Trophoblast cell (in vitro differentiated cells and primary cell): ENCODE data around the gene KCNK6.

Experiments used
- DNase-seq, 2 donors: peaks; one replicate each; pipeline ENCODE4 v3.0.0-alpha.2; 2016
- H2AFZ ChIP-seq: 2 replicates; pipeline ENCODE4 v1.6.1; 2013; ENCODE audit warnings: low read length, moderate library complexity, mild to moderate bottlenecking; ENCODE audit not compliant: insufficient read depth, poor library complexity
- H2AK5ac ChIP-seq: 2 replicates; pipeline ENCODE4 v1.6.1; 2013; ENCODE audit warnings: mild to moderate bottlenecking, low read length
- H2BK120ac ChIP-seq: 2 replicates; pipeline ENCODE4 v1.6.1; 2013; ENCODE audit warnings: low read length, mild to moderate bottlenecking, moderate library complexity; ENCODE audit not compliant: insufficient read depth, poor library complexity
- H2BK12ac ChIP-seq: 2 replicates; pipeline ENCODE4 v1.6.1; 2013; ENCODE audit warnings: mild to moderate bottlenecking, low read length, moderate library complexity
- H2BK5ac ChIP-seq: 2 replicates; pipeline ENCODE4 v1.6.1; 2013; ENCODE audit warnings: low read length, low read depth, moderate library complexity, mild to moderate bottlenecking; ENCODE audit not compliant: poor library complexity
- H3K14ac ChIP-seq: 2 replicates; pipeline ENCODE4 v1.6.1; 2013; ENCODE audit warnings: mild to moderate bottlenecking, low read length
- H3K18ac ChIP-seq: 2 replicates; pipeline ENCODE4 v1.6.1; 2013; ENCODE audit warnings: mild to moderate bottlenecking, low read length
- H3K23ac ChIP-seq: 2 replicates; pipeline ENCODE4 v1.6.1; 2013; ENCODE audit warnings: low read length
- H3K27ac ChIP-seq: 2 replicates; pipeline ENCODE4 v1.5.1; 2013; ENCODE audit warnings: low read depth, mild to moderate bottlenecking, inconsistent platforms, low read length, moderate library complexity
- H3K27me3 ChIP-seq: 2 replicates; pipeline ENCODE4 v1.6.1; 2013; ENCODE audit warnings: inconsistent platforms, mild to moderate bottlenecking, low read length, moderate library complexity; ENCODE audit not compliant: insufficient read depth
- H3K36me3 ChIP-seq, 2 experiments: 1 replicate in 1 of 2; 2 replicates in 1 of 2; pipeline ENCODE4 v1.6.1; 2013; ENCODE audit warnings: low read length in 2 of 2, mild to moderate bottlenecking in 2 of 2, moderate library complexity in 1 of 2; ENCODE audit not compliant: insufficient read depth in 2 of 2, control insufficient read depth in 1 of 2
- H3K4ac ChIP-seq: 2 replicates; pipeline ENCODE4 v1.6.1; 2013; ENCODE audit warnings: low read depth, mild to moderate bottlenecking, low read length, moderate library complexity
- H3K4me1 ChIP-seq, 2 experiments: 1 replicate in 1 of 2; 2 replicates in 1 of 2; pipeline ENCODE4 v1.6.1; 2013; ENCODE audit warnings: low read length in 2 of 2, mild to moderate bottlenecking in 2 of 2, moderate library complexity in 1 of 2; ENCODE audit not compliant: insufficient read depth in 2 of 2, control insufficient read depth in 1 of 2
- H3K4me2 ChIP-seq: 2 replicates; pipeline ENCODE4 v1.6.1; 2013; ENCODE audit warnings: inconsistent platforms, mild to moderate bottlenecking, low read length, moderate library complexity
- H3K4me3 ChIP-seq: 2 replicates; pipeline ENCODE4 v1.5.1; 2013; ENCODE audit warnings: mild to moderate bottlenecking, low read depth, low read length, inconsistent platforms
- H3K79me1 ChIP-seq: one replicate; pipeline ENCODE4 v1.6.1; 2013; ENCODE audit warnings: low read length
- H3K79me2 ChIP-seq: 2 replicates; pipeline ENCODE4 v1.6.1; 2013; ENCODE audit warnings: low read length, mild to moderate bottlenecking; ENCODE audit not compliant: control insufficient read depth, insufficient read depth, poor library complexity
- H3K9ac ChIP-seq: 2 replicates; pipeline ENCODE4 v1.6.1; 2013; ENCODE audit warnings: mild to moderate bottlenecking, low read length
- H3K9me3 ChIP-seq: 2 replicates; pipeline ENCODE4 v1.6.1; 2013; ENCODE audit warnings: low read depth, mild to moderate bottlenecking, control low read depth, inconsistent platforms, low read length; ENCODE audit not compliant: insufficient read depth
- H4K12ac ChIP-seq: 2 replicates; pipeline ENCODE4 v1.6.1; 2013; ENCODE audit warnings: low read depth, mild to moderate bottlenecking, low read length, moderate library complexity
- H4K8ac ChIP-seq: 2 replicates; pipeline ENCODE4 v1.6.1; 2013; ENCODE audit warnings: low read depth, mild to moderate bottlenecking, low read length, moderate library complexity
- H4K91ac ChIP-seq: one replicate; pipeline ENCODE4 v1.6.1; 2013; ENCODE audit warnings: low read depth, mild to moderate bottlenecking, low read length, moderate library complexity
- WGBS: extraction: QIAGEN DNeasy Blood & Tissue Kit; methylation state at CpG from one replicate; pipeline ENCODE4 v1.1.7; 2013; ENCODE audit warnings: missing lambda C conversion rate; ENCODE audit not compliant: insufficient read length, insufficient coverage; ENCODE audit errors: extremely low coverage; 5-methylcytosine and 5-hydroxymethylcytosine counted together

The KCNK6 gene

DNA sequence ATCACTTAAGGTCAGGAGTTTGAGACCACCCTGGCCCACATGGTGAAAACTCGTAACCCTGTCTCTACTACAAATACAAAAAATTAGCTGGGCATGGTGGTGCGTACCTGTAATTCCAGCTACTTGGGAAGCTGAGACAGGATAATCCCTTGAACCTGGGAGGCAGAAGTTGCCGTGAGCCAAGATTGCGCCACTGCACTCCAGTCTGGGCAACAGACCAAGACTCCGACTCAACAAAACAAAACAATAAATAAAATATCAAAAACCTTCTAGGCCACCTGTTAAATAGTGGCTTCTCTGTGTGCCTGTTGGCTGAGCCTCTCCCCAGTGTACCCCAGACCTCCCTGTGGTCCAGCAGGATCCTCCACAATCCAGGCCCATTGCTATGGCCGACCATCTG, 51.4 kb downstream of the KCNK6 start:
- Histone ChIP-seq H3K4me1 (peaks cover 6 to 8% of the 10 kb centered on the region in 2 experiments), H4K91ac (no peak overlapping the region), H2BK120ac (no peak overlapping the region), H3K9ac (no peak overlapping the region), H3K27me3 (no peaks in the 10 kb centered on the region), H2BK12ac (no peak overlapping the region), H2AK5ac (no peak overlapping the region), H3K36me3 (peaks cover under 1% of the 10 kb centered on the region in 2 experiments), H3K14ac (no peak overlapping the region), H2AFZ (no peak overlapping the region), H3K4me3 (no peak overlapping the region), H4K8ac (no peak overlapping the region), H3K27ac (no peak overlapping the region), H3K9me3 (no peaks in the 10 kb centered on the region), H3K4me2 (no peak overlapping the region), H3K4ac (no peak overlapping the region), H4K12ac (no peak overlapping the region), H2BK5ac (no peak overlapping the region), H3K18ac (no peak overlapping the region), H3K79me2 (peaks cover 12% of the 10 kb centered on the region), H3K23ac (no peak overlapping the region), H3K79me1 (peaks cover 8% of the 10 kb centered on the region)
- WGBS, result no CpG with 5 or more reads among the region's 6 CpGs
- no peak for DNase-seq

DNA sequence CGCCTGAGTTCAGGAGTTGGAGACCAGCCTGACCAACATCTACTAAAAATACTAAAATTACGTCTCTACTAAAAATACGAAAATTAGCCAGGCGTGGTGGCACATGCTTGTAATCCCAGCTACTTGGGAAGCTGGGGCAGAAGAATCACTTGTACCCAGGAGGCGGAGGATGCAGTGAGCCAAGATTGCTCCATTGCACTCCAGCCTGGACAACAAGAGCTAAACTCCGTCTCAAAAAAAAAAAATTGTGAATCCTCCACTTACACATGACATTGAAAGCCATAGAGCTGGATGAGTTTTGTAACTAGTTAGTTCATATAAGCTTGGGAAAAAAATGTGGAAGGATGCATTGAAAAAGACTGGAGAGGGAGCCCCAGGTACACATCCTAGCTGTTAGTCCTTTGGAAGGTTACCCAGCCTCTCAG, 54.3 kb downstream of the KCNK6 start:
- Histone ChIP-seq H3K23ac (no peak overlapping the region), H2BK12ac (no peak overlapping the region), H3K4me3 (no peak overlapping the region), H2BK120ac (peak overlapping the region; percentile 46), H2BK5ac (no peak overlapping the region), H3K27me3 (no peaks in the 10 kb centered on the region), H3K9me3 (no peaks in the 10 kb centered on the region), H3K79me1 (peaks cover 8% of the 10 kb centered on the region), H3K27ac (peak overlapping the region; percentile 27), H4K91ac (peak overlapping the region; percentile 42), H2AK5ac (no peak overlapping the region), H3K9ac (peak overlapping the region; percentile 20), H3K79me2 (peaks cover 12% of the 10 kb centered on the region), H3K4me1 (peaks cover 6 to 15% of the 10 kb centered on the region in 2 experiments), H3K36me3 (peaks cover 10 to 11% of the 10 kb centered on the region in 2 experiments), H3K4me2 (peak overlapping the region; percentile 71), H3K14ac (no peak overlapping the region), H3K18ac (no peak overlapping the region), H4K12ac (no peak overlapping the region), H4K8ac (peak overlapping the region; percentile 84), H2AFZ (peak overlapping the region; percentile 59), H3K4ac (no peak overlapping the region)
- no peak for DNase-seq
- no CpG with 5 or more reads among the region's 6 CpGs for WGBS

DNA sequence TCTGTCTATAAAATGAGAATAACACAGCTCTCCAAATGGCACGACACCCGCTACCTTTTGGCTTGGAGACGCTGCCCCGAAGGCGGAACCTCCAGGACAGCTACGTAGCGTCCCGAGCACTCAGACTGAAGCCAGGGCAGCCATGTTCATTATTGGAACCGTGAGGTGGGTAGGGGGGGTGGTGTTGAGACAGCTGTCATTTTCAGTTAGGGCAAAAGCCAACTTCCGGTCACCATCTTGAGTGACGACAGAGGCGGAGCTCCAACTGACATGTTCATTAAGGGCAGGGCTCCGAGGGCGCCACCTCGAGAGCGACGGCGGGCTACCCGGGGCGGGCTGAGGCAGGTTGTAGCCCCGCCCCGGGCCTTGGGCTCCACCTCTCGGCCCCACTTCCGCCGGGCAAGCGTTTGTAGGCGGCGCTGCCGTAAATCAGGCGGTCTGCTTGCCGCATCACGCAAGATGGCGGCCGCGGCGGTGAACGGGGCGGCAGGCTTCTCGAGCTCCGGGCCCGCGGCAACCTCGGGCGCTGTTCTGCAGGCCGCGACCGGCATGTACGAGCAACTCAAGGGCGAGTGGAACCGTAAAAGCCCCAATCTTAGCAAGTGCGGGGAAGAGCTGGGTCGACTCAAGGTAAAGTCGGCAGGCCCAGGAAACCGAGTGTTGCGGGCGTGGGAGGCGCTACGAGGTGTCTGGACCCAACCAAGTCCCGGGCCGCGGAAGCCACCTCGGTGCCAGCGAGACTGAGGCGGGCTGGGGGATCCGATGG, 54.9 kb downstream of the KCNK6 start, which contains the start of gene PSMD8:
PSMD8 (plus strand) TSS at position 240 of the 766 bp plus-strand sequence; CDS start at position 271, 31 bp downstream.
- DNase-seq, result peak; percentile 100
- H2AK5ac ChIP-seq, result peak within 1 kb of the TSS; percentile 45
- H2BK120ac ChIP-seq, result peak within 1 kb of the TSS; percentile 74
- peak within 1 kb of the TSS; percentile 16 for H2BK12ac ChIP-seq
- H3K36me3 ChIP-seq, result peaks cover 15 to 17% of the 10 kb centered on the region in 2 experiments
- peak within 1 kb of the TSS; percentile 94 for H4K8ac ChIP-seq
- H3K4me1 ChIP-seq, result peaks cover 6 to 15% of the 10 kb centered on the region in 2 experiments
- H4K91ac ChIP-seq, result peak within 1 kb of the TSS; percentile 90
- peak within 1 kb of the TSS; percentile 63 for H3K27ac ChIP-seq
- no peaks in the 10 kb centered on the region for H3K9me3 ChIP-seq
- H2BK5ac ChIP-seq, result peak within 1 kb of the TSS; percentile 88
- H3K4ac ChIP-seq, result peak within 1 kb of the TSS; percentile 66
- H3K79me2 ChIP-seq, result peaks cover 12% of the 10 kb centered on the region
- H3K9ac ChIP-seq, result peak within 1 kb of the TSS; percentile 92
- H3K27me3 ChIP-seq, result no peaks in the 10 kb centered on the region
- WGBS, result no CpG with 5 or more reads among the region's 65 CpGs
- H3K4me2 ChIP-seq, result peak within 1 kb of the TSS; percentile 73
- peaks cover 8% of the 10 kb centered on the region for H3K79me1 ChIP-seq
- peak within 1 kb of the TSS; percentile 97 for H3K4me3 ChIP-seq
- H3K23ac ChIP-seq, result no peak within 1 kb of the TSS
- peak within 1 kb of the TSS; percentile 93 for H3K14ac ChIP-seq
- H3K18ac ChIP-seq, result peak within 1 kb of the TSS; percentile 92
- peak within 1 kb of the TSS; percentile 72 for H2AFZ ChIP-seq
- peak within 1 kb of the TSS; percentile 84 for H4K12ac ChIP-seq

DNA sequence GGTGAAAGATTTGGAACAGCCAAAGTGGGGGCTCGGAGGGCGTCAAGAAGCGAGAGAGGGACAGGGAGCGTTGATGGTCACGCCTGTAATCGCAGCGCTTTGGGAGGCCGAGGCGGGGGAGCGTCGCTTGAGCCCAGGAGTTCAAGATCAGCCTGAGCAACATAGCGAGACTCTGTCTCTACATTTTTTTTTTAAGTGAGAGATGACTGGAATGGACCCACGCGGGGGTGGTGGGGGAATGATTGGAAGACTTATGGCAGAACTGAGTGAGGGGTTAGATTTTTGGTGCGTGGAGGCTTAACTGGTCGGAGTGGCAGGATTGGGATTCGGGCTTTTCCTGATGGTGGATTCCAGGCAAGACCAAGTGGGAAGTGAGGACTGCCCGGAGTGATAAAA, 55.5 kb downstream of the KCNK6 start:
- Histone ChIP-seq H3K14ac (peak overlapping the region; percentile 93), H2AFZ (peak overlapping the region; percentile 72), H3K4me3 (peak overlapping the region; percentile 97), H3K23ac (no peak overlapping the region), H3K4ac (peak overlapping the region; percentile 66), H2BK5ac (peak overlapping the region; percentile 88), H3K9me3 (no peaks in the 10 kb centered on the region), H3K4me2 (peak overlapping the region; percentile 73), H4K8ac (peak overlapping the region; percentile 94), H3K79me1 (peaks cover 8% of the 10 kb centered on the region), H3K27ac (peak overlapping the region; percentile 63), H4K12ac (peak overlapping the region; percentile 84), H3K27me3 (no peaks in the 10 kb centered on the region), H2BK120ac (peak overlapping the region; percentile 74), H3K18ac (peak overlapping the region; percentile 92), H3K9ac (peak overlapping the region; percentile 92), H2AK5ac (peak overlapping the region; percentile 45), H2BK12ac (peak overlapping the region; percentile 16), H4K91ac (peak overlapping the region; percentile 90), H3K79me2 (peaks cover 12% of the 10 kb centered on the region), H3K36me3 (peaks cover 19% of the 10 kb centered on the region in 2 experiments), H3K4me1 (peaks cover 6 to 15% of the 10 kb centered on the region in 2 experiments)
- WGBS, result no CpG with 5 or more reads among the region's 18 CpGs
- no peak for DNase-seq
